ENCODE results near the gene FUT2. TPM values are rescaled to one million over a fixed set of nuclear protein-coding genes. Genes with fewer than 3 reads are reported as not detected.
A peak's percentile ranks its signal among the peaks of the same experiment; 100 is the strongest.
"Not testable (repeated sequence)": the region's sequence is repeated elsewhere in the genome, so short reads cannot be mapped to it uniquely, and the experiment has no call there.

The FUT2 gene
- total RNA-seq, 6 experiments from 2014 or later = not detected

GRCh38 chr19:48715681-48716171 lies 20.0 kb downstream of the FUT2 start:
- H3K27me3 Mint-ChIP-seq (ENCODE audit: insufficient read depth) = no peaks in the 10 kb centered on the region; the same call in none of the 2 replicates
- H3K4me1 Mint-ChIP-seq (ENCODE audit: low read depth) = peaks cover 48% of the 10 kb centered on the region
- TF ChIP-seq CTCF (IDR thresholded peaks at IDR 0.05) = no peak
- H3K36me3 Mint-ChIP-seq (ENCODE audit: low read depth) = no peaks in the 10 kb centered on the region; the same call in 1 of the 2 replicates
- no peak for DNase-seq
- H3K9me3 Mint-ChIP-seq = no peaks in the 10 kb centered on the region; the same call in 1 of the 2 replicates
- peak overlapping the region; percentile 82 for H3K4me3 Mint-ChIP-seq
- peak overlapping the region; percentile 83 for H3K27ac Mint-ChIP-seq

- Mint-ChIP-seq H3K4me3 (peak overlapping the region; percentile 82), H3K27me3 (ENCODE audit: insufficient read depth) (no peaks in the 10 kb centered on the region; the same call in none of the 2 replicates), H3K9me3 (no peaks in the 10 kb centered on the region), H3K4me1 (ENCODE audit: low read depth) (peaks cover 48% of the 10 kb centered on the region), H3K36me3 (ENCODE audit: low read depth) (no peaks in the 10 kb centered on the region), H3K27ac (peak overlapping the region; percentile 83)
- TF ChIP-seq CTCF (IDR thresholded peaks at IDR 0.05) = no peak
- DNase-seq = peak; percentile 38
Measured at GRCh38 chr19:48716562-48717291, 21.0 kb downstream of the FUT2 start.

GRCh38 chr19:48718106-48718505 lies 22.3 kb downstream of the FUT2 start:
- H3K27ac Mint-ChIP-seq; DNase-seq; H3K36me3 Mint-ChIP-seq (ENCODE audit: low read depth); H3K4me3 Mint-ChIP-seq; H3K27me3 Mint-ChIP-seq (ENCODE audit: insufficient read depth); H3K9me3 Mint-ChIP-seq: not testable (repeated sequence)
- H3K4me1 Mint-ChIP-seq (ENCODE audit: low read depth) = peaks cover 44% of the 10 kb centered on the region

- TF ChIP-seq CTCF (IDR thresholded peaks at IDR 0.05) = no peak
- Mint-ChIP-seq H3K27me3 (ENCODE audit: insufficient read depth) (no peaks in the 10 kb centered on the region; the same call in 1 of the 2 replicates), H3K4me1 (ENCODE audit: low read depth) (peaks cover 42% of the 10 kb centered on the region), H3K36me3 (ENCODE audit: low read depth) (no peaks in the 10 kb centered on the region), H3K27ac (no peak overlapping the region), H3K9me3 (no peaks in the 10 kb centered on the region), H3K4me3 (no peak overlapping the region)
- DNase-seq = no peak
Measured at GRCh38 chr19:48718711-48719231, 23.0 kb downstream of the FUT2 start.

GRCh38 chr19:48719263-48720171 lies 23.7 kb downstream of the FUT2 start, which contains the start of gene MAMSTR:
MAMSTR (minus strand) TSS chr19:48719725; CDS start chr19:48719031, 694 bp downstream.
- DNase-seq = no peak
- Mint-ChIP-seq H3K36me3 (ENCODE audit: low read depth) (no peaks in the 10 kb centered on the region), H3K27ac (peak within 1 kb of the TSS; percentile 99), H3K9me3 (no peaks in the 10 kb centered on the region), H3K4me1 (ENCODE audit: low read depth) (peaks cover 40% of the 10 kb centered on the region), H3K27me3 (ENCODE audit: insufficient read depth) (no peaks in the 10 kb centered on the region; the same call in 1 of the 2 replicates), H3K4me3 (peak within 1 kb of the TSS; percentile 97)
- TF ChIP-seq CTCF (IDR thresholded peaks at IDR 0.05) = no peak

All from HFFc6 (cell line).